Peyer's patch (tissue), 4 donors: ENCODE measurements around the gene GPAT2.
"Not testable (repeated sequence)": the region's sequence is repeated elsewhere in the genome, so short reads cannot be mapped to it uniquely, and the experiment has no call there.

Source experiments
- CTCF ChIP-seq, 6 experiments: fragments of 450-650 bp in 4 of 6; fragments of 200-600 bp in 2 of 6; sonication (generic) in 1 of 6; IDR thresholded peaks; one replicate each; pipeline ENCODE4 v1.5.1; 2017 to 2019; ENCODE audit warnings: antibody characterized with exemption in 6 of 6, mild to moderate bottlenecking in 3 of 6, moderate library complexity in 1 of 6
- POLR2A ChIP-seq, 2 donors: fragments of 450-650 bp; IDR thresholded peaks; one replicate each; pipeline ENCODE4 v1.5.1; 2017; ENCODE audit warnings: antibody characterized with exemption in 2 of 2, mild to moderate bottlenecking in 2 of 2, moderate library complexity in 2 of 2

GRCh38 chr2:96023701-96024100, 11.0 kb downstream of the GPAT2 start:
- not testable (repeated sequence) for TF ChIP-seq POLR2A, CTCF (IDR thresholded peaks at IDR 0.05)
